Cerebellar cortex (tissue), 1 donor: ENCODE results near the gene MRPL4.

Experiments
- DNase-seq: peaks from one replicate; pipeline ENCODE4 v3.0.0-alpha.2; 2015; ENCODE audit warnings: low spot score

The MRPL4 gene

GRCh38 chr19:10251792-10252694 is at the start of gene MRPL4:
Gene MRPL4, plus strand, starts transcription at chr19:10252214. Its CDS starts 40 bp downstream, at chr19:10252254.
- DNase-seq = peak; percentile 100

GRCh38 chr19:10203686-10204085 is 48.3 kb upstream of the MRPL4 start:
- no peak for DNase-seq

GRCh38 chr19:10205636-10206035 is 46.4 kb upstream of the MRPL4 start:
- DNase-seq = no peak

GRCh38 chr19:10206226-10206885 is 45.7 kb upstream of the MRPL4 start:
- DNase-seq = no peak

GRCh38 chr19:10207026-10207425 is 45.0 kb upstream of the MRPL4 start:
- no peak for DNase-seq

GRCh38 chr19:10209315-10209714 is 42.7 kb upstream of the MRPL4 start:
- DNase-seq = no peak

- DNase-seq = no peak
Measured at GRCh38 chr19:10211061-10211460, 41.0 kb upstream of the MRPL4 start.

GRCh38 chr19:10211691-10212090 is 40.3 kb upstream of the MRPL4 start:
- no peak for DNase-seq

GRCh38 chr19:10214784-10215183 is 37.2 kb upstream of the MRPL4 start:
- DNase-seq = no peak

GRCh38 chr19:10217085-10217484 is 34.9 kb upstream of the MRPL4 start:
- DNase-seq = no peak

- peak; percentile 33 for DNase-seq
Measured at GRCh38 chr19:10219678-10220077, 32.3 kb upstream of the MRPL4 start.

- DNase-seq = no peak
Measured at GRCh38 chr19:10220695-10221094, 31.3 kb upstream of the MRPL4 start.

- no peak for DNase-seq
Measured at GRCh38 chr19:10222201-10222890, 29.7 kb upstream of the MRPL4 start.

- DNase-seq = no peak
Measured at GRCh38 chr19:10223488-10224213, 28.4 kb upstream of the MRPL4 start.

GRCh38 chr19:10224337-10224736 is 27.7 kb upstream of the MRPL4 start:
- DNase-seq = no peak

- DNase-seq = no peak
Measured at GRCh38 chr19:10226021-10226375, 26.0 kb upstream of the MRPL4 start.

GRCh38 chr19:10226376-10227025 is 25.5 kb upstream of the MRPL4 start:
- no peak for DNase-seq

- no peak for DNase-seq
Measured at GRCh38 chr19:10227026-10227971, 24.7 kb upstream of the MRPL4 start.

- DNase-seq = no peak
Measured at GRCh38 chr19:10228393-10228792, 23.6 kb upstream of the MRPL4 start.

GRCh38 chr19:10228920-10229319 is 23.1 kb upstream of the MRPL4 start:
- DNase-seq = peak; percentile 56
